CD14-positive monocyte (primary cell): Measurements from ENCODE around the gene CTNNA2. TPM values are rescaled to one million over a fixed set of nuclear protein-coding genes. Genes with fewer than 3 reads are reported as not detected.

Experiments
- DNase-seq, 3 donors: peaks; one replicate each; pipeline ENCODE4 v3.0.0-alpha.2; 2011 to 2022
- H2AFZ ChIP-seq: 2 replicates; pipeline ENCODE4 v1.6.0; 2012; ENCODE audit warnings: mild to moderate bottlenecking, low read depth, low read length, inconsistent platforms; ENCODE audit not compliant: insufficient read depth, poor library complexity, severe bottlenecking
- H3K27ac ChIP-seq, 2 donors: 1 replicate in 1 of 2; 2 replicates in 1 of 2; pipeline ENCODE4 v1.5.1; 2012 to 2013; ENCODE audit warnings: low read length in 2 of 2, control low read depth in 1 of 2, inconsistent platforms in 1 of 2, low read depth in 1 of 2, mild to moderate bottlenecking in 1 of 2
- H3K27me3 ChIP-seq, 2 donors: one replicate each; pipeline versions ENCODE4 v1.6.0 to v1.6.1; 2011 to 2013; ENCODE audit warnings: low read length in 2 of 2; ENCODE audit not compliant: control insufficient read depth in 2 of 2, insufficient read depth in 2 of 2
- H3K36me3 ChIP-seq, 2 donors: replicated peaks in 1 of 2; 1 replicate in 1 of 2; 2 replicates in 1 of 2; pipeline versions ENCODE4 v1.5.1 to v1.6.1; 2012 to 2013; ENCODE audit warnings: low read length in 2 of 2, control low read depth in 1 of 2, inconsistent platforms in 1 of 2, mild to moderate bottlenecking in 1 of 2; ENCODE audit not compliant: insufficient read depth in 2 of 2, control insufficient read depth in 1 of 2
- H3K4me1 ChIP-seq, 2 donors: 1 replicate in 1 of 2; 2 replicates in 1 of 2; pipeline versions ENCODE4 v1.5.1 to v1.6.1; 2012 to 2013; ENCODE audit warnings: low read length in 2 of 2, control low read depth in 1 of 2, inconsistent platforms in 1 of 2, mild to moderate bottlenecking in 1 of 2, moderate library complexity in 1 of 2; ENCODE audit not compliant: insufficient read depth in 2 of 2, control insufficient read depth in 1 of 2
- H3K4me2 ChIP-seq: replicated peaks from 2 replicates; pipeline ENCODE3; 2012; ENCODE audit warnings: low read length, moderate library complexity, mild to moderate bottlenecking; ENCODE audit not compliant: poor library complexity, severe bottlenecking; ENCODE audit errors: extremely low read depth
- H3K4me3 ChIP-seq, 3 experiments: fragments of 200-600 bp in 1 of 3; sonication (generic) in 1 of 3; replicated peaks in 1 of 3; 1 replicate in 2 of 3; 2 replicates in 1 of 3; pipeline ENCODE4 v1.5.1; 2011 to 2013; ENCODE audit warnings: low read length in 3 of 3, mild to moderate bottlenecking in 3 of 3, control low read depth in 2 of 3, low read depth in 2 of 3, inconsistent platforms in 1 of 3, moderate library complexity in 1 of 3
- H3K79me2 ChIP-seq: 2 replicates; pipeline ENCODE4 v1.6.0; 2012; ENCODE audit warnings: mild to moderate bottlenecking, control low read depth, inconsistent platforms, low read length, moderate library complexity; ENCODE audit not compliant: insufficient read depth
- H3K9ac ChIP-seq: 2 replicates; pipeline ENCODE4 v1.6.0; 2017; ENCODE audit warnings: low read length, mild to moderate bottlenecking; ENCODE audit not compliant: insufficient read depth, poor library complexity, severe bottlenecking
- H3K9me3 ChIP-seq, 2 donors: replicated peaks in 1 of 2; 1 replicate in 1 of 2; 2 replicates in 1 of 2; pipeline versions ENCODE4 v1.5.1 to v1.6.1; 2012 to 2013; ENCODE audit warnings: low read length in 2 of 2, control low read depth in 1 of 2; ENCODE audit not compliant: control insufficient read depth in 1 of 2, insufficient read depth in 1 of 2
- H4K20me1 ChIP-seq: 2 replicates; pipeline ENCODE4 v1.6.0; 2012; ENCODE audit warnings: mild to moderate bottlenecking, low read length, control low read depth, moderate library complexity; ENCODE audit not compliant: insufficient read depth
- H3K27ac Mint-ChIP-seq, 7 donors: one replicate each; pipeline ENCODE4 v1.8.0; 2020; ENCODE audit warnings: mild to moderate bottlenecking in 7 of 7, mixed read lengths in 7 of 7, moderate library complexity in 6 of 7, inconsistent platforms in 2 of 7
- H3K27me3 Mint-ChIP-seq, 3 donors: one replicate each; pipeline ENCODE4 v1.8.0; 2021 to 2022; ENCODE audit warnings: low read depth in 3 of 3, mild to moderate bottlenecking in 3 of 3, mixed read lengths in 3 of 3, moderate library complexity in 3 of 3, inconsistent platforms in 1 of 3
- H3K36me3 Mint-ChIP-seq, 2 donors: one replicate each; pipeline ENCODE4 v1.8.0; 2020; ENCODE audit warnings: mixed read lengths in 2 of 2, inconsistent platforms in 1 of 2, mild to moderate bottlenecking in 1 of 2
- H3K4me1 Mint-ChIP-seq: one replicate; pipeline ENCODE4 v1.8.0; 2020; ENCODE audit warnings: mild to moderate bottlenecking, mixed read lengths
- H3K4me3 Mint-ChIP-seq, 2 donors: one replicate each; pipeline ENCODE4 v1.8.0; 2020; ENCODE audit warnings: mild to moderate bottlenecking in 2 of 2, mixed read lengths in 2 of 2, moderate library complexity in 1 of 2
- H3K9me3 Mint-ChIP-seq, 7 donors: one replicate each; pipeline ENCODE4 v1.8.0; 2020 to 2022; ENCODE audit warnings: mixed read lengths in 7 of 7, mild to moderate bottlenecking in 6 of 7, moderate library complexity in 6 of 7, inconsistent platforms in 2 of 7
- WGBS: methylation state at CpG from one replicate; pipeline ENCODE4 v1.1.5; 2013; ENCODE audit warnings: missing lambda C conversion rate; ENCODE audit not compliant: insufficient coverage; 5-methylcytosine and 5-hydroxymethylcytosine counted together
- intact Hi-C, 2 donors: fragments of 100-400 bp; cut with micrococcal nuclease; formaldehyde crosslinking; loops; one replicate each; pipeline versions ENCODE4 v1.15.0 to v1.15.1; 2023
- polyA plus RNA-seq, 3 donors: library from polyadenylated mRNA; depleted of rRNA in 1 of 3; unstranded in 2 of 3; stranded (reverse) in 1 of 3; fragments of 300-500 nt in 2 of 3; fragments of >200 nt in 1 of 3; fragmentation: Illumina TruSeq in 2 of 3; gene quantifications; 1 replicate in 2 of 3; 2 replicates in 1 of 3; pipeline ENCODE4 v1.2.3, GENCODE V29; 2012 to 2021
- TF ChIP-seq, protein P1 (sequence below): fragments of 200-600 bp; IDR thresholded peaks from one replicate; pipeline ENCODE4 v1.8.0; 2022; ENCODE audit warnings: antibody characterized with exemption, mild to moderate bottlenecking

Gene CTNNA2
- polyA plus RNA-seq, 3 donors = not detected

DNA sequence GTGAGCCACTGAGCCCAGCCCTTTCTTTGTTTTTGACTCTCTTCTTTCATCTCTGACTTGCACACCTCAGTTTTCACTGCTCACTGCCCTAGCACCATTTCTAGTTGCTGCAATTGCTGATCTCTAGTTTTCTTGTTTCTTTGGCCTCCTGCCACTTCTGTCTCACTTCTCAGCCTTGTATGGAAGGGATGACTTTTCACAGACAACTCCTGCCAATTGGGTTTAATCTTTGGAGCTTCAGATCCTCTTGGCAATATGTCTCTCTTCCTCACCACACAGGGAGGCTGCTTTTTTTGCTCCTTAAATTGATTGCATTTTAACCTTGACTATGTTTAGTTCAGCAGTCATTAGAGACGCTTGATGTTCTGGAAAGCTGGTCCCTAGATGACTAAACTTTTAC, 323.1 kb downstream of the CTNNA2 start:
- TF ChIP-seq, protein P1, sequence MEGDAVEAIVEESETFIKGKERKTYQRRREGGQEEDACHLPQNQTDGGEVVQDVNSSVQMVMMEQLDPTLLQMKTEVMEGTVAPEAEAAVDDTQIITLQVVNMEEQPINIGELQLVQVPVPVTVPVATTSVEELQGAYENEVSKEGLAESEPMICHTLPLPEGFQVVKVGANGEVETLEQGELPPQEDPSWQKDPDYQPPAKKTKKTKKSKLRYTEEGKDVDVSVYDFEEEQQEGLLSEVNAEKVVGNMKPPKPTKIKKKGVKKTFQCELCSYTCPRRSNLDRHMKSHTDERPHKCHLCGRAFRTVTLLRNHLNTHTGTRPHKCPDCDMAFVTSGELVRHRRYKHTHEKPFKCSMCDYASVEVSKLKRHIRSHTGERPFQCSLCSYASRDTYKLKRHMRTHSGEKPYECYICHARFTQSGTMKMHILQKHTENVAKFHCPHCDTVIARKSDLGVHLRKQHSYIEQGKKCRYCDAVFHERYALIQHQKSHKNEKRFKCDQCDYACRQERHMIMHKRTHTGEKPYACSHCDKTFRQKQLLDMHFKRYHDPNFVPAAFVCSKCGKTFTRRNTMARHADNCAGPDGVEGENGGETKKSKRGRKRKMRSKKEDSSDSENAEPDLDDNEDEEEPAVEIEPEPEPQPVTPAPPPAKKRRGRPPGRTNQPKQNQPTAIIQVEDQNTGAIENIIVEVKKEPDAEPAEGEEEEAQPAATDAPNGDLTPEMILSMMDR = no peak
- no peak overlapping the region for H3K27ac ChIP-seq
- Mint-ChIP-seq H3K9me3 (peaks cover 0 to 2% (median 0%) of the 10 kb centered on the region in 7 donors), H3K36me3 (no peaks in the 10 kb centered on the region), H3K4me3 (no peak overlapping the region), H3K4me1 (no peaks in the 10 kb centered on the region), H3K27ac (no peak overlapping the region), H3K27me3 (no peaks in the 10 kb centered on the region)
- no peak overlapping the region for H2AFZ ChIP-seq
- H3K9me3 ChIP-seq = no peaks in the 10 kb centered on the region
- H3K27me3 ChIP-seq = no peaks in the 10 kb centered on the region
- no peaks in the 10 kb centered on the region for H3K4me1 ChIP-seq
- no peaks in the 10 kb centered on the region for H4K20me1 ChIP-seq
- H3K4me3 ChIP-seq = no peak overlapping the region
- H3K36me3 ChIP-seq = no peaks in the 10 kb centered on the region
- no peak overlapping the region for H3K4me2 ChIP-seq
- no CpG with 5 or more reads among the region's 1 CpG for WGBS
- no peak overlapping the region for H3K9ac ChIP-seq
- no peak for DNase-seq
- intact Hi-C loops = no loop called here
- no peaks in the 10 kb centered on the region for H3K79me2 ChIP-seq

DNA sequence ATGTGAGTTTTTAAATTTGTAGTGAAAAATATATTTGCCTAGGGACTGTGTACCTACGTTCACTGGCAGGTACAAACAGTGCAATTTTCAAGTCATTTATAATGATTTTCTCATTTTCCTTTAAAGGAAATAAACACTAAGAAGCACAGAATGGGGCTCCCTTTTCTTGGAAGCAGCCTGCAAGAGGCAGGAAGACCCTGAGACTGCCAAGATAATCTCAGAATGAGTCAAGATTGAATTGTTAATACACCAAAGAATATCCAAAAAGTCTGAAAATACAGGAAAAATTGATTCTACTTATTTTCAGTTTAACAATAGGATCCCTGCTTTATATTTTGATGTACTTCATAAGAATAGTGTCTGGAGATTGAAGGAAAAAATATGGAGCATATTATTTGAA, 331.2 kb downstream of the CTNNA2 start:
- Mint-ChIP-seq H3K4me1 (no peaks in the 10 kb centered on the region), H3K27me3 (no peaks in the 10 kb centered on the region), H3K9me3 (peaks cover 0 to 2% (median 0%) of the 10 kb centered on the region in 7 donors), H3K4me3 (no peak overlapping the region), H3K27ac (no peak overlapping the region), H3K36me3 (no peaks in the 10 kb centered on the region)
- H3K9ac ChIP-seq = no peak overlapping the region
- H4K20me1 ChIP-seq = no peaks in the 10 kb centered on the region
- no peaks in the 10 kb centered on the region for H3K36me3 ChIP-seq
- TF ChIP-seq, protein P1 = no peak
- no peak overlapping the region for H3K4me3 ChIP-seq
- H2AFZ ChIP-seq = no peak overlapping the region
- H3K27ac ChIP-seq = no peak overlapping the region
- H3K79me2 ChIP-seq = no peaks in the 10 kb centered on the region
- H3K27me3 ChIP-seq = no peaks in the 10 kb centered on the region
- DNase-seq = no peak
- intact Hi-C loops = no loop called here
- no CpG with 5 or more reads among the region's 1 CpG for WGBS
- H3K4me1 ChIP-seq = no peaks in the 10 kb centered on the region
- no peak overlapping the region for H3K4me2 ChIP-seq
- H3K9me3 ChIP-seq = no peaks in the 10 kb centered on the region
